HepG2 (cell line): Measurements from ENCODE around the gene IDUA. TPM values are rescaled to one million over a fixed set of nuclear protein-coding genes. Genes with fewer than 3 reads are reported as not detected.

Experiments
- ATAC-seq: fragments of 200-7000 bp; cut with Tn5 transposase; 3 replicates; pipeline ENCODE4 v1.9.1; 2020; ENCODE audit warnings: mild to moderate bottlenecking, moderate library complexity
- BruUV-seq: library from RNA; stranded (reverse); fragments of 400-500 nt; replicated peaks from 2 replicates; lab custom pipeline; 2021; lab: Mats Ljungman, UMichigan
- CTCF ChIA-PET: fragments of 300-600 bp; formaldehyde crosslinking; extraction: SDS; loops from one replicate; lab custom pipeline; 2021; ENCODE audit warnings: low total read pairs, inconsistent platforms, low intra/inter-chr PET ratio; lab: Yijun Ruan, JAX
- POLR2A ChIA-PET: fragments of 350-600 bp; sonication (Branson Sonifier 250); formaldehyde crosslinking; loops from one replicate; lab custom pipeline; 2020; ENCODE audit warnings: antibody characterized with exemption, inconsistent platforms; lab: Yijun Ruan, JAX
- DNase-seq: peaks from one replicate; pipeline ENCODE4 v3.0.0-alpha.2; 2015; ENCODE audit warnings: low spot score
- FAIRE-seq: peaks from 3 replicates; lab custom pipeline; 2011; peaks lifted over from hg19 to GRCh38; lab: Jason Lieb, UNC
- H2AFZ ChIP-seq: one replicate; pipeline ENCODE4 v1.6.1; 2011; ENCODE audit warnings: low read length, inconsistent platforms
- H3K27ac ChIP-seq: fragments of 300-600 bp; 3 replicates; pipeline ENCODE4 v1.8.0; 2011; ENCODE audit warnings: mixed run types, mild to moderate bottlenecking, mixed read lengths, low read length, inconsistent platforms; ENCODE audit not compliant: insufficient read depth; ENCODE audit errors: extremely low read length
- H3K27me3 ChIP-seq, 2 experiments: fragments of 200-600 bp in 1 of 2; 2 replicates in 1 of 2; 3 replicates in 1 of 2; pipeline versions ENCODE4 v1.6.0 to v1.8.0; 2011; ENCODE audit warnings: low read length in 2 of 2, mild to moderate bottlenecking in 2 of 2, moderate library complexity in 2 of 2, inconsistent platforms in 1 of 2; ENCODE audit not compliant: insufficient read depth in 2 of 2, control insufficient read depth in 1 of 2
- H3K36me3 ChIP-seq, 2 experiments: fragments of 200-600 bp in 1 of 2; replicated peaks in 1 of 2; 2 replicates in 1 of 2; 3 replicates in 1 of 2; pipeline versions ENCODE4 v1.5.1 to v1.8.0; 2011; ENCODE audit warnings: low read length in 2 of 2, inconsistent platforms in 1 of 2; ENCODE audit not compliant: insufficient read depth in 2 of 2, control insufficient read depth in 1 of 2
- H3K4me1 ChIP-seq: 2 replicates; pipeline ENCODE4 v1.5.1; 2012; ENCODE audit warnings: low read length, inconsistent platforms; ENCODE audit not compliant: insufficient read depth
- H3K4me2 ChIP-seq: 2 replicates; pipeline ENCODE4 v1.6.0; 2011; ENCODE audit warnings: low read depth, low read length, inconsistent platforms
- H3K4me3 ChIP-seq, 3 experiments: fragments of 200-600 bp in 1 of 3; sonication (generic), shearing (Covaris generic) in 1 of 3; replicated peaks in 1 of 3; 2 replicates each; pipeline ENCODE4 v1.5.1; 2011 to 2016; ENCODE audit warnings: low read length in 3 of 3, inconsistent platforms in 2 of 3, low read depth in 2 of 3, mild to moderate bottlenecking in 2 of 3, control low read depth in 1 of 3, mixed read lengths in 1 of 3; ENCODE audit not compliant: insufficient read depth in 1 of 3
- H3K79me2 ChIP-seq: one replicate; pipeline ENCODE4 v1.6.1; 2011; ENCODE audit warnings: low read length, inconsistent platforms; ENCODE audit not compliant: insufficient read depth
- H3K9ac ChIP-seq: 2 replicates; pipeline ENCODE4 v1.6.0; 2011; ENCODE audit warnings: mild to moderate bottlenecking, low read depth, low read length, inconsistent platforms; ENCODE audit not compliant: insufficient read depth
- H3K9me3 ChIP-seq: 2 replicates; pipeline ENCODE4 v1.5.1; 2012; ENCODE audit warnings: mild to moderate bottlenecking, low read length
- H4K20me1 ChIP-seq: 2 replicates; pipeline ENCODE4 v1.6.0; 2011; ENCODE audit warnings: inconsistent platforms, mild to moderate bottlenecking, low read length, moderate library complexity; ENCODE audit not compliant: insufficient read depth
- KLF6 ChIP-seq: IDR thresholded peaks from 2 replicates; pipeline ENCODE4 v1.8.0; 2016; ENCODE audit warnings: missing biosample characterization, missing genetic modification reagents
- LRRFIP1 ChIP-seq: sonication (generic); formaldehyde crosslinking; conservative IDR thresholded peaks from 2 replicates; pipeline ENCODE4 v1.4.0; 2020; ENCODE audit warnings: missing genetic modification reagents
- ZBTB3 ChIP-seq: sonication (generic); formaldehyde crosslinking; IDR thresholded peaks from 2 replicates; pipeline ENCODE4 v1.4.0; 2020; ENCODE audit warnings: low read depth, mild to moderate bottlenecking, moderate library complexity, missing genetic modification reagents, borderline replicate concordance
- ZMAT3 ChIP-seq: sonication (generic); formaldehyde crosslinking; conservative IDR thresholded peaks from 2 replicates; pipeline ENCODE4 v1.7.0; 2021; ENCODE audit warnings: missing genetic modification reagents
- ZNF431 ChIP-seq: sonication (generic); formaldehyde crosslinking; IDR thresholded peaks from 2 replicates; pipeline ENCODE4 v1.9.0; 2022; ENCODE audit warnings: missing genetic modification reagents, low read depth, mild to moderate bottlenecking, borderline replicate concordance
- ZNF782 ChIP-seq: sonication (generic); formaldehyde crosslinking; IDR thresholded peaks from 2 replicates; pipeline ENCODE4 v1.4.0; 2020; ENCODE audit warnings: missing genetic modification reagents, mild to moderate bottlenecking, borderline replicate concordance
- WGBS: methylation state at CpG from one replicate; pipeline ENCODE4 v1.1.6; 2017; ENCODE audit warnings: low lambda C conversion rate; 5-methylcytosine and 5-hydroxymethylcytosine counted together
- in situ Hi-C: cut with HindIII; loops from 2 replicates; pipeline ENCODE4 v1.10.0; 2017; ENCODE audit warnings: low pct_unique_long_range_greater_than_20kb; ENCODE audit not compliant: extremely low pct_ligation_motif_present
- intact Hi-C: fragments of 100-400 bp; cut with micrococcal nuclease; formaldehyde crosslinking; loops from one replicate; pipeline ENCODE4 v1.10.0; 2022; ENCODE audit not compliant: unreplicated experiment
- polyA plus RNA-seq, 8 experiments: library from polyadenylated mRNA; depleted of rRNA in 3 of 8; stranded (reverse) in 7 of 8; unstranded in 1 of 8; fragments of >200 nt; fragmentation: Illumina TruSeq in 4 of 8; extraction: Trizol in 4 of 8; gene quantifications; 2 replicates each; pipeline versions ENCODE4 v1.2.1 to v1.2.3, GENCODE V29; 2011 to 2016; ENCODE audit warnings: low read depth in 4 of 8, missing spikeins in 1 of 8, mixed read lengths in 1 of 8; ENCODE audit not compliant: insufficient read depth in 1 of 8
- total RNA-seq, 5 experiments: library from RNA; depleted of rRNA; stranded (reverse); fragments of >200 nt; fragmentation: Illumina TruSeq; extraction: Trizol; gene quantifications; 2 replicates each; pipeline ENCODE4 v1.2.3, GENCODE V29; 2016; ENCODE audit warnings: low read depth in 1 of 5
- TF ChIP-seq, protein P1 (sequence below): sonication (generic); formaldehyde crosslinking; IDR thresholded peaks from 2 replicates; pipeline ENCODE4 v1.4.0; 2020; ENCODE audit warnings: mild to moderate bottlenecking, missing genetic modification reagents

IDUA gene
- total and polyA plus RNA-seq, 2 of the 13 experiments (the other 11 are each of a cell fraction or from before 2014, with no cell fraction given), result 0.77 to 1.0 TPM

- H3K27me3 ChIP-seq, result no peaks in the 10 kb centered on the region
- H3K9ac ChIP-seq, result no peak overlapping the region
- TF ChIP-seq ZNF431 (CRISPR knock-in tag) (no peak), KLF6 (CRISPR knock-in tag) (no peak), ZMAT3 (CRISPR knock-in tag) (no peak), ZNF782 (CRISPR knock-in tag) (no peak), LRRFIP1 (CRISPR knock-in tag) (no peak), ZBTB3 (CRISPR knock-in tag) (no peak)
- TF ChIP-seq, protein P1, sequence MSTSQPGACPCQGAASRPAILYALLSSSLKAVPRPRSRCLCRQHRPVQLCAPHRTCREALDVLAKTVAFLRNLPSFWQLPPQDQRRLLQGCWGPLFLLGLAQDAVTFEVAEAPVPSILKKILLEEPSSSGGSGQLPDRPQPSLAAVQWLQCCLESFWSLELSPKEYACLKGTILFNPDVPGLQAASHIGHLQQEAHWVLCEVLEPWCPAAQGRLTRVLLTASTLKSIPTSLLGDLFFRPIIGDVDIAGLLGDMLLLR, result no peak
- TF ChIP-seq, all 625 proteins: peak for 0
- no TSS peak for BruUV-seq
- H3K36me3 ChIP-seq, result no peaks in the 10 kb centered on the region
- no peaks in the 10 kb centered on the region for H3K79me2 ChIP-seq
- H3K27ac ChIP-seq, result no peak overlapping the region
- H4K20me1 ChIP-seq, result no peaks in the 10 kb centered on the region
- H2AFZ ChIP-seq, result no peak overlapping the region
- DNase-seq (no peak), ATAC-seq (no peak), FAIRE-seq (no peak)
- no peak overlapping the region for H3K4me3 ChIP-seq
- POLR2A ChIA-PET, result no interaction called here
- 83% methylated on average over 9 of the region's 12 CpGs for WGBS
- intact Hi-C loops (no loop called here), in situ Hi-C loops (no loop called here)
- no peaks in the 10 kb centered on the region for H3K4me1 ChIP-seq
- CTCF ChIA-PET, result no interaction called here
- no peak overlapping the region for H3K4me2 ChIP-seq
- H3K9me3 ChIP-seq, result no peaks in the 10 kb centered on the region
These were observed 30.9 kb upstream of the IDUA start for GRCh38 chr4:955931-956381.
